Measurements from ENCODE around the gene SLC52A1. TPM values are rescaled to one million over a fixed set of nuclear protein-coding genes. Genes with fewer than 3 reads are reported as not detected.
A peak's percentile ranks its signal among the peaks of the same experiment; 100 is the strongest.

SLC52A1 gene
- total and polyA plus RNA-seq, 2 of the 13 experiments (the other 11 are each of a cell fraction or from before 2014, with no cell fraction given), result 0.03 to 0.13 TPM

DNA sequence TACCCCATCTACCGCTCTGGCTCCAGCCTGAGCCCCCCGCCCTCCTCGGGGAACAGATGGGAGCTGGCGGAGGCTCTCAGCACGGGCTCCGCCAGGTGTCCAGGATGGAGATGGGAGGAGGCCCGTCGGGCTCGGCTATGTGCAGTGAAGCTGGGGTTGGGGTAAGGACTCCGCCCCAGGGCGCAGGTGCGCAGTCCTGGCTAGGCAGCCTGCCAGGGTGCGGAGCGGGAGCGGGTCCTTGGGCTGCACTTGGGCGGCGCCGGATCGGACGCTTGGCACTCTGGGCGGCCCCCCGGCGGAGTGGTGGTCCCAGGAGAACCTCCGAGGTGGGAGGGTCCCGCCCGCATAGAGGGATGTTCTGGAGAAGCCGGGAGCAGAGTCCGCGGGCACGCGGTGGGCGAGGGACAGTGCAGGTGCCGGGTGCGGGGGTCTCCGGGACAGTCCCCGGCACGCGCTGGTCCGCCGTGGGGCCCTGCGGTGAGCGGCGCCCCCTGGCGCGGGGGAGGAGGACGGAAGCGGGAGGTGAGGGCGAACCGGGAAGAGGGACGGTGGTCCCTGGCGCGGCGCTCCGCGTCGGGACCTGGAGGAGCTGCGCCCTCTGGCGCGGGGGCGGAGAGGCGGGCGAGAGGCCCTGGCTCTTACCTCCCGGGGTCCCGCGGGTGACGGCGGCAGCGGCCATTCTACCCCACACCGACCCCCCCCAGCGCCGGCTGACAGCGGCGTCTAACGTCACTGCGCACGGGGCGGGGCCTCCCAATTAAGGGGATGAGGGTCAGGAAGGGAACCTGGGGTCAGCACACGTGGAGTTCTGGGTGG lies 48.1 kb downstream of the SLC52A1 start, which contains the start of gene CAMTA2 (continued):
- TF ChIP-seq MTERF4 (CRISPR knock-in tag; IDR thresholded peaks at IDR 0.05), result peak; percentile 80; the same call in 1 of the 2 replicates
- TF ChIP-seq ZBTB33 (CRISPR knock-in tag; IDR thresholded peaks at IDR 0.05), result no peak; the same call in 1 of the 2 replicates
- TF ChIP-seq ZNF136 (CRISPR knock-in tag; IDR thresholded peaks at IDR 0.05; ENCODE audit: low read depth), result 0 out of 2 replicates have a peak, but pooled peaks have one; percentile 77
- no peak for TF ChIP-seq PLRG1 (conservative IDR thresholded peaks at IDR 0.05)
- no peak for TF ChIP-seq JUND (CRISPR knock-in tag; IDR thresholded peaks at IDR 0.05)
- TF ChIP-seq SP1 (IDR thresholded peaks at IDR 0.05), result no peak
- TF ChIP-seq SP1 (CRISPR knock-in tag; IDR thresholded peaks at IDR 0.05), result no peak; the same call in none of the 2 replicates
- TF ChIP-seq MIXL1 (CRISPR knock-in tag; IDR thresholded peaks at IDR 0.05), result peak; percentile 71
- TF ChIP-seq, protein P1, sequence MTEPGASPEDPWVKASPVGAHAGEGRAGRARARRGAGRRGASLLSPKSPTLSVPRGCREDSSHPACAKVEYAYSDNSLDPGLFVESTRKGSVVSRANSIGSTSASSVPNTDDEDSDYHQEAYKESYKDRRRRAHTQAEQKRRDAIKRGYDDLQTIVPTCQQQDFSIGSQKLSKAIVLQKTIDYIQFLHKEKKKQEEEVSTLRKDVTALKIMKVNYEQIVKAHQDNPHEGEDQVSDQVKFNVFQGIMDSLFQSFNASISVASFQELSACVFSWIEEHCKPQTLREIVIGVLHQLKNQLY (CRISPR knock-in tag; IDR thresholded peaks at IDR 0.05), result peak; percentile 1
- peak; percentile 56; the same call in 1 of the 2 replicates for TF ChIP-seq MIER3 (CRISPR knock-in tag; IDR thresholded peaks at IDR 0.05; ENCODE audit: borderline replicate concordance)
- TF ChIP-seq ZNF329 (CRISPR knock-in tag; IDR thresholded peaks at IDR 0.05; ENCODE audit: low read depth), result 0 out of 2 replicates have a peak, but pooled peaks have one; percentile 35
- peak; percentile 17 for TF ChIP-seq IKZF4 (CRISPR knock-in tag; IDR thresholded peaks at IDR 0.05; ENCODE audit: borderline replicate concordance, low read depth, not compliant biosample characterization)
- TF ChIP-seq TSC22D2 (CRISPR knock-in tag; IDR thresholded peaks at IDR 0.05; ENCODE audit: borderline replicate concordance), result no peak; the same call in 1 of the 2 replicates
- no peak for TF ChIP-seq HMGA1 (CRISPR knock-in tag; conservative IDR thresholded peaks at IDR 0.05)
- TF ChIP-seq, protein P2, sequence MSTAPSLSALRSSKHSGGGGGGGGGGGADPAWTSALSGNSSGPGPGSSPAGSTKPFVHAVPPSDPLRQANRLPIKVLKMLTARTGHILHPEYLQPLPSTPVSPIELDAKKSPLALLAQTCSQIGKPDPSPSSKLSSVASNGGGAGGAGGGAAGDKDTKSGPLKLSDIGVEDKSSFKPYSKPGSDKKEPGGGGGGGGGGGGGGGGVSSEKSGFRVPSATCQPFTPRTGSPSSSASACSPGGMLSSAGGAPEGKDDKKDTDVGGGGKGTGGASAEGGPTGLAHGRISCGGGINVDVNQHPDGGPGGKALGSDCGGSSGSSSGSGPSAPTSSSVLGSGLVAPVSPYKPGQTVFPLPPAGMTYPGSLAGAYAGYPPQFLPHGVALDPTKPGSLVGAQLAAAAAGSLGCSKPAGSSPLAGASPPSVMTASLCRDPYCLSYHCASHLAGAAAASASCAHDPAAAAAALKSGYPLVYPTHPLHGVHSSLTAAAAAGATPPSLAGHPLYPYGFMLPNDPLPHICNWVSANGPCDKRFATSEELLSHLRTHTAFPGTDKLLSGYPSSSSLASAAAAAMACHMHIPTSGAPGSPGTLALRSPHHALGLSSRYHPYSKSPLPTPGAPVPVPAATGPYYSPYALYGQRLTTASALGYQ (CRISPR knock-in tag; IDR thresholded peaks at IDR 0.05), result no peak
- no peak for TF ChIP-seq TBL1XR1 (IDR thresholded peaks at IDR 0.05; ENCODE audit: borderline replicate concordance, low read length, partially characterized antibody)
- peak; percentile 87; the same call in 1 of the 2 replicates for TF ChIP-seq SPEN (CRISPR knock-in tag; IDR thresholded peaks at IDR 0.05; ENCODE audit: low read depth)
- no peak for TF ChIP-seq ZNF431 (CRISPR knock-in tag; IDR thresholded peaks at IDR 0.05; ENCODE audit: borderline replicate concordance, low read depth)
- TF ChIP-seq, protein P3, sequence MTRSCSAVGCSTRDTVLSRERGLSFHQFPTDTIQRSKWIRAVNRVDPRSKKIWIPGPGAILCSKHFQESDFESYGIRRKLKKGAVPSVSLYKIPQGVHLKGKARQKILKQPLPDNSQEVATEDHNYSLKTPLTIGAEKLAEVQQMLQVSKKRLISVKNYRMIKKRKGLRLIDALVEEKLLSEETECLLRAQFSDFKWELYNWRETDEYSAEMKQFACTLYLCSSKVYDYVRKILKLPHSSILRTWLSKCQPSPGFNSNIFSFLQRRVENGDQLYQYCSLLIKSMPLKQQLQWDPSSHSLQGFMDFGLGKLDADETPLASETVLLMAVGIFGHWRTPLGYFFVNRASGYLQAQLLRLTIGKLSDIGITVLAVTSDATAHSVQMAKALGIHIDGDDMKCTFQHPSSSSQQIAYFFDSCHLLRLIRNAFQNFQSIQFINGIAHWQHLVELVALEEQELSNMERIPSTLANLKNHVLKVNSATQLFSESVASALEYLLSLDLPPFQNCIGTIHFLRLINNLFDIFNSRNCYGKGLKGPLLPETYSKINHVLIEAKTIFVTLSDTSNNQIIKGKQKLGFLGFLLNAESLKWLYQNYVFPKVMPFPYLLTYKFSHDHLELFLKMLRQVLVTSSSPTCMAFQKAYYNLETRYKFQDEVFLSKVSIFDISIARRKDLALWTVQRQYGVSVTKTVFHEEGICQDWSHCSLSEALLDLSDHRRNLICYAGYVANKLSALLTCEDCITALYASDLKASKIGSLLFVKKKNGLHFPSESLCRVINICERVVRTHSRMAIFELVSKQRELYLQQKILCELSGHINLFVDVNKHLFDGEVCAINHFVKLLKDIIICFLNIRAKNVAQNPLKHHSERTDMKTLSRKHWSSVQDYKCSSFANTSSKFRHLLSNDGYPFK (CRISPR knock-in tag; IDR thresholded peaks at IDR 0.05; ENCODE audit: borderline replicate concordance), result no peak
- TF ChIP-seq MYNN (CRISPR knock-in tag; IDR thresholded peaks at IDR 0.05; ENCODE audit: low read depth), result no peak
- no peak for TF ChIP-seq RORA (CRISPR knock-in tag; IDR thresholded peaks at IDR 0.05)

Data from HepG2 (cell line).